GM19463 (cell line): ENCODE data around the gene PGGHG.

Experiments
- ATAC-seq: cut with Tn5 transposase; IDR thresholded peaks from one replicate; pipeline ENCODE4 v1.9.1; 2021; ENCODE audit warnings: mild to moderate bottlenecking, moderate library complexity; ENCODE audit not compliant: unreplicated experiment

Gene PGGHG

GRCh38 chr11:288478-289397 lies at the start of gene PGGHG:
PGGHG (plus strand) TSS chr11:289126; CDS start chr11:289817, 691 bp downstream.
- ATAC-seq = peak; percentile 72

GRCh38 chr11:240315-240714 lies 48.6 kb upstream of the PGGHG start:
- ATAC-seq = no peak

GRCh38 chr11:241634-242033 lies 47.3 kb upstream of the PGGHG start:
- ATAC-seq = no peak

GRCh38 chr11:244376-244775 lies 44.5 kb upstream of the PGGHG start:
- no peak for ATAC-seq

- ATAC-seq = no peak
Observed at GRCh38 chr11:249062-249461, 39.9 kb upstream of the PGGHG start.

- no peak for ATAC-seq
Observed at GRCh38 chr11:250274-250673, 38.7 kb upstream of the PGGHG start.

- no peak for ATAC-seq
Observed at GRCh38 chr11:250740-251299, 38.1 kb upstream of the PGGHG start.

- ATAC-seq = no peak
Observed at GRCh38 chr11:251550-251949, 37.4 kb upstream of the PGGHG start.

GRCh38 chr11:252666-253065 lies 36.3 kb upstream of the PGGHG start:
- no peak for ATAC-seq

- no peak for ATAC-seq
Observed at GRCh38 chr11:253160-253885, 35.6 kb upstream of the PGGHG start.

- ATAC-seq = no peak
Observed at GRCh38 chr11:253886-254270, 35.0 kb upstream of the PGGHG start.

GRCh38 chr11:255176-255575 lies 33.8 kb upstream of the PGGHG start:
- no peak for ATAC-seq

- ATAC-seq = no peak
Observed at GRCh38 chr11:255816-256215, 33.1 kb upstream of the PGGHG start.

GRCh38 chr11:256952-257737 lies 31.8 kb upstream of the PGGHG start:
- ATAC-seq = no peak

- no peak for ATAC-seq
Observed at GRCh38 chr11:257766-258493, 31.0 kb upstream of the PGGHG start.

GRCh38 chr11:259413-259812 lies 29.5 kb upstream of the PGGHG start:
- no peak for ATAC-seq

GRCh38 chr11:261624-262023 lies 27.3 kb upstream of the PGGHG start:
- ATAC-seq = no peak

- no peak for ATAC-seq
Observed at GRCh38 chr11:266676-267439, 22.1 kb upstream of the PGGHG start.

- no peak for ATAC-seq
Observed at GRCh38 chr11:267491-267994, 21.4 kb upstream of the PGGHG start.
